H1 (cell line): Measurements from ENCODE around the gene PLEKHG3. TPM values are rescaled to one million over a fixed set of nuclear protein-coding genes. Genes with fewer than 3 reads are reported as not detected.

Experiments
- CTCF ChIA-PET: fragments of 300-600 bp; sonication (Branson Sonifier 250); formaldehyde crosslinking; loops from one replicate; lab custom pipeline; 2021; ENCODE audit not compliant: partially characterized antibody; lab: Charles Lee
- POLR2A ChIA-PET: fragments of 300-600 bp; sonication (Branson Sonifier 250); formaldehyde crosslinking; loops from one replicate; lab custom pipeline; 2021; ENCODE audit warnings: inconsistent platforms; ENCODE audit not compliant: partially characterized antibody; lab: Charles Lee
- DNase-seq, 2 experiments: peaks; one replicate each; pipeline versions ENCODE4 v3.0.0 to v3.0.0-alpha.2; 2010 to 2022; ENCODE audit warnings: low spot score in 2 of 2, low read depth in 1 of 2, mixed read lengths in 1 of 2
- FAIRE-seq: peaks from 2 replicates; lab custom pipeline; 2011; peaks lifted over from hg19 to GRCh38; lab: Jason Lieb, UNC
- H2AFZ ChIP-seq: 2 replicates; pipeline ENCODE4 v1.8.1; 2012; ENCODE audit warnings: low read length, inconsistent platforms
- H2AK5ac ChIP-seq: 2 replicates; pipeline ENCODE4 v1.6.1; 2013; ENCODE audit warnings: low read depth, low read length
- H2BK120ac ChIP-seq: replicated peaks from 2 replicates; pipeline ENCODE3; 2013; ENCODE audit warnings: low read depth, low read length, inconsistent platforms
- H2BK12ac ChIP-seq: 2 replicates; pipeline ENCODE4 v1.6.1; 2013; ENCODE audit warnings: low read depth, low read length
- H2BK15ac ChIP-seq: 2 replicates; pipeline ENCODE4 v1.6.1; 2013; ENCODE audit warnings: low read length
- H2BK20ac ChIP-seq: 2 replicates; pipeline ENCODE4 v1.6.1; 2013; ENCODE audit warnings: low read length
- H2BK5ac ChIP-seq: 2 replicates; pipeline ENCODE4 v1.6.1; 2013; ENCODE audit warnings: low read depth, low read length
- H3K14ac ChIP-seq: 2 replicates; pipeline ENCODE4 v1.6.1; 2013; ENCODE audit warnings: inconsistent platforms; ENCODE audit not compliant: insufficient read length
- H3K18ac ChIP-seq: 2 replicates; pipeline ENCODE4 v1.6.1; 2013; ENCODE audit warnings: low read length; ENCODE audit errors: extremely low read depth
- H3K23ac ChIP-seq: 2 replicates; pipeline ENCODE4 v1.6.1; 2013; ENCODE audit warnings: inconsistent platforms; ENCODE audit not compliant: insufficient read length
- H3K23me2 ChIP-seq: 2 replicates; pipeline ENCODE4 v1.6.1; 2013; ENCODE audit warnings: low read depth, low read length
- H3K27ac ChIP-seq: 2 replicates; pipeline ENCODE4 v1.6.1; 2011; ENCODE audit warnings: low read depth, low read length, inconsistent platforms
- H3K27me3 ChIP-seq, 4 experiments: replicated peaks in 1 of 4; 1 replicate in 1 of 4; 2 replicates in 3 of 4; pipeline versions ENCODE4 v1.6.1 to v1.8.1; 2011 to 2013; ENCODE audit warnings: low read length in 3 of 4, mild to moderate bottlenecking in 3 of 4, inconsistent platforms in 2 of 4, mixed read lengths in 2 of 4, moderate library complexity in 1 of 4; ENCODE audit not compliant: control insufficient read depth in 3 of 4, insufficient read depth in 3 of 4; ENCODE audit errors: extremely low read depth in 1 of 4
- H3K36me3 ChIP-seq, 4 experiments: 2 replicates each; pipeline versions ENCODE4 v1.6.1 to v1.8.1; 2011 to 2013; ENCODE audit warnings: mild to moderate bottlenecking in 4 of 4, low read length in 3 of 4, moderate library complexity in 2 of 4, control low read depth in 1 of 4, inconsistent platforms in 1 of 4; ENCODE audit not compliant: insufficient read depth in 4 of 4, control insufficient read depth in 2 of 4
- H3K4ac ChIP-seq: replicated peaks from 2 replicates; pipeline ENCODE3; 2013; ENCODE audit warnings: low read length, low read depth, mixed read lengths, inconsistent platforms; ENCODE audit not compliant: insufficient read length
- H3K4me1 ChIP-seq, 4 experiments: replicated peaks in 1 of 4; 1 replicate in 1 of 4; 2 replicates in 3 of 4; pipeline versions ENCODE4 v1.6.1 to v1.8.1; 2011 to 2013; ENCODE audit warnings: low read length in 3 of 4, inconsistent platforms in 2 of 4, mixed read lengths in 1 of 4; ENCODE audit not compliant: insufficient read depth in 4 of 4, control insufficient read depth in 3 of 4
- H3K4me2 ChIP-seq, 2 experiments: 2 replicates each; pipeline versions ENCODE4 v1.6.1 to v1.8.1; 2011 to 2013; ENCODE audit warnings: low read depth in 2 of 2, low read length in 2 of 2, control low read depth in 1 of 2, inconsistent platforms in 1 of 2, mild to moderate bottlenecking in 1 of 2; ENCODE audit not compliant: insufficient read depth in 1 of 2
- H3K4me3 ChIP-seq, 4 experiments: fragments of 200-600, 300-600 bp in 1 of 4; sonication (generic), shearing (Covaris generic), sonication (Bioruptor Twin) in 1 of 4; 2 replicates each; pipeline versions ENCODE4 v1.5.1 to v1.8.1; 2011 to 2016; ENCODE audit warnings: low read length in 4 of 4, low read depth in 3 of 4, control low read depth in 2 of 4, inconsistent platforms in 2 of 4, mild to moderate bottlenecking in 2 of 4, mixed read lengths in 1 of 4, moderate library complexity in 1 of 4; ENCODE audit not compliant: insufficient read depth in 2 of 4; ENCODE audit errors: extremely low read depth in 1 of 4
- H3K56ac ChIP-seq: replicated peaks from 2 replicates; pipeline ENCODE3; 2013; ENCODE audit warnings: low read depth, mild to moderate bottlenecking, mixed read lengths, low read length, inconsistent platforms; ENCODE audit not compliant: insufficient read length
- H3K79me1 ChIP-seq: 2 replicates; pipeline ENCODE4 v1.6.1; 2013; ENCODE audit warnings: low read depth, low read length, control low read depth
- H3K79me2 ChIP-seq, 2 experiments: 2 replicates each; pipeline versions ENCODE4 v1.6.1 to v1.8.1; 2012 to 2013; ENCODE audit warnings: low read length in 2 of 2, mild to moderate bottlenecking in 2 of 2, inconsistent platforms in 1 of 2; ENCODE audit not compliant: insufficient read depth in 2 of 2, control insufficient read depth in 1 of 2
- H3K9ac ChIP-seq, 4 experiments: replicated peaks in 1 of 4; 1 replicate in 1 of 4; 2 replicates in 3 of 4; pipeline versions ENCODE4 v1.6.1 to v1.8.1; 2011 to 2013; ENCODE audit warnings: low read depth in 3 of 4, low read length in 3 of 4, control low read depth in 2 of 4, mild to moderate bottlenecking in 2 of 4, moderate library complexity in 2 of 4, inconsistent platforms in 1 of 4; ENCODE audit errors: extremely low read depth in 1 of 4
- H3K9me3 ChIP-seq, 2 experiments: 2 replicates each; pipeline versions ENCODE4 v1.6.1 to v1.8.1; 2012 to 2013; ENCODE audit warnings: mild to moderate bottlenecking in 2 of 2, moderate library complexity in 2 of 2, control low read depth in 1 of 2, inconsistent platforms in 1 of 2, low read depth in 1 of 2, low read length in 1 of 2, mixed read lengths in 1 of 2; ENCODE audit not compliant: insufficient read depth in 2 of 2
- H4K20me1 ChIP-seq, 2 experiments: replicated peaks in 1 of 2; 2 replicates each; pipeline versions ENCODE3 to v1.8.1; 2011 to 2013; ENCODE audit warnings: inconsistent platforms in 2 of 2, low read length in 2 of 2, mild to moderate bottlenecking in 1 of 2; ENCODE audit not compliant: insufficient read depth in 2 of 2, control insufficient read depth in 1 of 2
- H4K5ac ChIP-seq: 2 replicates; pipeline ENCODE4 v1.6.1; 2013; ENCODE audit warnings: low read length, low read depth, mixed read lengths, inconsistent platforms; ENCODE audit not compliant: insufficient read length
- H4K8ac ChIP-seq: 2 replicates; pipeline ENCODE4 v1.8.0; 2013; ENCODE audit warnings: mild to moderate bottlenecking, moderate library complexity, low read length, inconsistent platforms; ENCODE audit not compliant: insufficient read depth; ENCODE audit errors: extremely low read depth
- H4K91ac ChIP-seq: replicated peaks from 2 replicates; pipeline ENCODE3; 2013; ENCODE audit warnings: low read length, mixed read lengths, inconsistent platforms; ENCODE audit not compliant: insufficient read length
- CBX5 ChIP-seq: fragments of 300-800, 300-1000 bp; sonication (generic); IDR thresholded peaks from 2 replicates; pipeline ENCODE4 v1.7.1; 2016; ENCODE audit warnings: antibody characterized with exemption, low read length, low read depth
- CHD1 ChIP-seq: IDR thresholded peaks from 2 replicates; pipeline ENCODE4 v1.6.1; 2012; ENCODE audit warnings: low read depth, low read length, improper control_type of control experiment
- CREB1 ChIP-seq: IDR thresholded peaks from 2 replicates; pipeline ENCODE4 v1.6.1; 2012; ENCODE audit warnings: inconsistent platforms
- E2F6 ChIP-seq: IDR thresholded peaks from 2 replicates; pipeline ENCODE4 v1.6.1; 2012; ENCODE audit warnings: inconsistent platforms
- EZH2 ChIP-seq: fragments of 200-600 bp; sonication (generic); IDR thresholded peaks from 2 replicates; pipeline ENCODE4 v1.7.1; 2012; ENCODE audit warnings: low read depth, mild to moderate bottlenecking, moderate library complexity, low read length, inconsistent platforms; ENCODE audit not compliant: severe bottlenecking
- NRF1 ChIP-seq: IDR thresholded peaks from 2 replicates; pipeline ENCODE4 v1.6.1; 2011; ENCODE audit warnings: mild to moderate bottlenecking, low read depth, low read length, improper control_type of control experiment
- POLR2A ChIP-seq, 2 experiments: IDR thresholded peaks; 1 replicate in 1 of 2; 2 replicates in 1 of 2; pipeline ENCODE4 v1.6.1; 2011; ENCODE audit warnings: low read depth in 2 of 2, low read length in 2 of 2, mild to moderate bottlenecking in 2 of 2; ENCODE audit errors: control extremely low read depth in 1 of 2
- POLR2AphosphoS5 ChIP-seq: IDR thresholded peaks from 2 replicates; pipeline ENCODE4 v1.6.1; 2011; ENCODE audit warnings: low read depth, low read length
- POU5F1 ChIP-seq: IDR thresholded peaks from 2 replicates; pipeline ENCODE4 v1.6.1; 2011; ENCODE audit warnings: low read depth, mild to moderate bottlenecking, low read length, moderate library complexity
- RAD21 ChIP-seq, 2 experiments: IDR thresholded peaks in 1 of 2; conservative IDR thresholded peaks in 1 of 2; 2 replicates each; pipeline ENCODE4 v1.6.1; 2011; ENCODE audit warnings: low read depth in 2 of 2, low read length in 2 of 2, improper control_type of control experiment in 1 of 2, inconsistent platforms in 1 of 2, mild to moderate bottlenecking in 1 of 2, moderate library complexity in 1 of 2
- RNF2 ChIP-seq: fragments of 200-900, 300-1000 bp; sonication (generic); IDR thresholded peaks from 2 replicates; pipeline ENCODE4 v1.7.1; 2016; ENCODE audit warnings: borderline replicate concordance, low read depth, mild to moderate bottlenecking, antibody characterized with exemption, low read length; ENCODE audit not compliant: poor library complexity, severe bottlenecking; ENCODE audit errors: missing control alignments
- SP4 ChIP-seq: IDR thresholded peaks from 2 replicates; pipeline ENCODE4 v1.6.1; 2012; ENCODE audit warnings: low read length, inconsistent platforms
- TAF1 ChIP-seq: IDR thresholded peaks from 2 replicates; pipeline ENCODE4 v1.6.1; 2011; ENCODE audit warnings: mild to moderate bottlenecking, low read depth, low read length
- YY1 ChIP-seq: IDR thresholded peaks from 2 replicates; pipeline ENCODE4 v1.6.1; 2011; ENCODE audit warnings: low read depth, mild to moderate bottlenecking, low read length
- WGBS, 2 experiments: shearing (Covaris generic) in 1 of 2; methylation state at CpG; one replicate each; pipeline versions ENCODE4 v1.1.6 to v1.1.7; 2013 to 2015; ENCODE audit warnings: low lambda C conversion rate in 2 of 2, mixed read lengths in 2 of 2, inconsistent platforms in 1 of 2, low coverage in 1 of 2, missing lambda C conversion rate in 1 of 2; ENCODE audit not compliant: insufficient replicate concordance in 2 of 2, insufficient coverage in 1 of 2, insufficient read length in 1 of 2; ENCODE audit errors: extremely low coverage in 1 of 2, missing lambda C conversion rate in 1 of 2; 5-methylcytosine and 5-hydroxymethylcytosine counted together
- polyA plus RNA-seq, 7 experiments: library from polyadenylated mRNA; depleted of rRNA in 3 of 7; stranded (reverse) in 5 of 7; unstranded in 2 of 7; fragments of >200 nt in 5 of 7; fragments of 200-250 nt in 2 of 7; gene quantifications; 1 replicate in 5 of 7; 2 replicates in 1 of 7; 4 replicates in 1 of 7; pipeline versions ENCODE4 v1.2.1 to v1.2.3, GENCODE V29; 2011 to 2013; ENCODE audit warnings: missing spikeins in 2 of 7, mixed read lengths in 2 of 7
- total RNA-seq: library from RNA; stranded (reverse); fragmentation: NEBNext Ultra II Directional; extraction: Animal tissue kit (Norgen Biotek cat#: 25700); gene quantifications from 2 replicates; pipeline ENCODE4 v1.2.1, GENCODE V29; 2021

Gene PLEKHG3
- total and polyA plus RNA-seq, 2 of the 8 experiments (the other 6 are each of a cell fraction or from before 2014, with no cell fraction given): 43.4 to 90.6 TPM

- Histone ChIP-seq H3K56ac (no peak overlapping the region), H3K79me1 (no peaks in the 10 kb centered on the region), H2BK5ac (no peak overlapping the region), H2BK12ac (no peak overlapping the region), H3K14ac (no peak overlapping the region), H2AK5ac (no peak overlapping the region), H3K36me3 (no peaks in the 10 kb centered on the region), H4K20me1 (no peaks in the 10 kb centered on the region), H3K18ac (no peak overlapping the region), H3K27me3 (no peaks in the 10 kb centered on the region), H4K91ac (no peak overlapping the region), H3K27ac (no peak overlapping the region), H3K23me2 (no peaks in the 10 kb centered on the region), H3K79me2 (no peaks in the 10 kb centered on the region), H2AFZ (no peak overlapping the region), H3K4me2 (no peak overlapping the region), H4K8ac (no peak overlapping the region), H4K5ac (no peak overlapping the region), H2BK120ac (no peak overlapping the region), H3K4me1 (no peaks in the 10 kb centered on the region), H3K4ac (no peak overlapping the region), H3K9ac (no peak overlapping the region), H3K4me3 (no peak overlapping the region), H3K9me3 (peaks cover 15 to 25% of the 10 kb centered on the region in 2 experiments), H2BK15ac (no peak overlapping the region), H2BK20ac (0 out of 2 replicates have a peak overlapping the region, but pooled peaks have one; percentile 21), H3K23ac (no peak overlapping the region)
- no peak for FAIRE-seq
- DNase-seq: no peak
- ChIA-PET CTCF (interaction anchor here (1.0 to 9.1 kb wide), 8 partner anchors 8 to 102 kb away, joined by 3 to 96 read pairs (median 6); no protein-coding TSS in a partner anchor), POLR2A (interaction anchor here (0.5 to 1.7 kb wide), 3 partner anchors 11 to 216 kb away, joined by 3 read pairs; no protein-coding TSS in a partner anchor)
- 86% methylated on average over 3 of the region's 3 CpGs; no CpG with 5 or more reads in 1 of the 2 experiments for WGBS, 2 experiments
- no peak for TF ChIP-seq RNF2
- TF ChIP-seq TAF1: no peak
- TF ChIP-seq NRF1: no peak
- no peak for TF ChIP-seq E2F6
- TF ChIP-seq POLR2AphosphoS5: no peak
- no peak for TF ChIP-seq RAD21 (IDR thresholded peaks at IDR 0.05 in 1 of 2, conservative IDR thresholded peaks at IDR 0.05 in 1 of 2; ENCODE audit: low read depth in 2 of 2, low read length in 2 of 2)
- no peak for TF ChIP-seq SP4
- no peak for TF ChIP-seq CREB1
- no peak for TF ChIP-seq CHD1
- TF ChIP-seq CBX5: no peak
- no peak for TF ChIP-seq YY1
- TF ChIP-seq EZH2: no peak
- TF ChIP-seq POLR2A (IDR thresholded peaks at IDR 0.05; ENCODE audit: control extremely low read depth in 1 of 2, low read depth in 2 of 2, low read length in 2 of 2): no peak
- TF ChIP-seq POU5F1: no peak
Observed at GRCh38 chr14:64777461-64777860, 73.2 kb downstream of the PLEKHG3 start.
